Transverse colon (tissue), 4 donors: Measurements from ENCODE around the gene CLDN16.

Experiments
- CTCF ChIP-seq, 5 experiments: fragments of 200-600 bp in 3 of 5; fragments of 450-650 bp in 2 of 5; sonication (generic) in 3 of 5; IDR thresholded peaks; 1 replicate in 2 of 5; 2 replicates in 3 of 5; pipeline ENCODE4 v1.5.1; 2016 to 2017; ENCODE audit warnings: antibody characterized with exemption in 5 of 5, inconsistent platforms in 3 of 5, mild to moderate bottlenecking in 2 of 5, moderate library complexity in 1 of 5
- EP300 ChIP-seq: sonication (generic); formaldehyde crosslinking; IDR thresholded peaks from one replicate; pipeline ENCODE4 v1.6.1; 2017; ENCODE audit warnings: antibody characterized with exemption, low read depth
- POLR2A ChIP-seq: fragments of 450-650 bp; IDR thresholded peaks from one replicate; pipeline ENCODE4 v1.6.1; 2016; ENCODE audit warnings: antibody characterized with exemption, mild to moderate bottlenecking, moderate library complexity
- POLR2AphosphoS5 ChIP-seq, 3 donors: sonication (generic); formaldehyde crosslinking; IDR thresholded peaks; one replicate each; pipeline ENCODE4 v1.6.1; 2016; ENCODE audit warnings: antibody characterized with exemption in 3 of 3

GRCh38 chr3:190345027-190345821 lies 42.7 kb upstream of the CLDN16 start:
- TF ChIP-seq CTCF (IDR thresholded peaks at IDR 0.05) (no peak), EP300 (no peak), POLR2A (no peak), POLR2AphosphoS5 (IDR thresholded peaks at IDR 0.05) (no peak)
